ENCODE results near the gene BIRC6. TPM values are rescaled to one million over a fixed set of nuclear protein-coding genes. Genes with fewer than 3 reads are reported as not detected.

BIRC6 gene
- total RNA-seq, 1 experiment from 2014 or later = 29.7 TPM

Other genes starting within 250 kb of the BIRC6 start
- 16.6 and 23.3 TPM in 2 replicates for gene SLC30A6, start 191.2 kb upstream of the BIRC6 start, total RNA-seq (2014; rRNA removed; shearing (Covaris generic))
- gene NLRC4, start 92.1 kb upstream of the BIRC6 start, total RNA-seq (2014; rRNA removed; shearing (Covaris generic)) = not detected in 2 replicates
- gene YIPF4, start 79.1 kb upstream of the BIRC6 start, total RNA-seq (2014; rRNA removed; shearing (Covaris generic)) = 13.5 and 28.0 TPM in 2 replicates